Activated T-cell treated with anti-CD3 and anti-CD28 coated beads for 48 hours (primary cell): ENCODE results near the gene CNPY3.
"Not testable (repeated sequence)": the region's sequence is repeated elsewhere in the genome, so short reads cannot be mapped to it uniquely, and the experiment has no call there.

Experiments used
- DNase-seq: peaks from one replicate; pipeline ENCODE4 v3.0.0-alpha.2; 2020; ENCODE audit warnings: low read depth

The CNPY3 gene

GRCh38 chr6:42928986-42929820 is at the start of gene CNPY3:
Gene CNPY3 (plus strand): TSS chr6:42929480. CDS start chr6:42929571, 91 bp downstream.
- peak; percentile 94 for DNase-seq

- DNase-seq: not testable (repeated sequence)
Measured at GRCh38 chr6:42880240-42880817, 49.0 kb upstream of the CNPY3 start.

- DNase-seq: not testable (repeated sequence)
Measured at GRCh38 chr6:42880871-42881270, 48.4 kb upstream of the CNPY3 start.

GRCh38 chr6:42885702-42886101 is 43.6 kb upstream of the CNPY3 start:
- DNase-seq: no peak

GRCh38 chr6:42888201-42888600 is 41.1 kb upstream of the CNPY3 start:
- not testable (repeated sequence) for DNase-seq

- no peak for DNase-seq
Measured at GRCh38 chr6:42889815-42890214, 39.5 kb upstream of the CNPY3 start.

GRCh38 chr6:42890311-42891198 is 38.7 kb upstream of the CNPY3 start:
- DNase-seq: peak; percentile 85

- DNase-seq: no peak
Measured at GRCh38 chr6:42891199-42891722, 38.0 kb upstream of the CNPY3 start.

GRCh38 chr6:42894041-42894828 is 35.0 kb upstream of the CNPY3 start:
- not testable (repeated sequence) for DNase-seq

GRCh38 chr6:42896178-42896719 is 33.0 kb upstream of the CNPY3 start:
- no peak for DNase-seq

GRCh38 chr6:42898891-42899361 is 30.4 kb upstream of the CNPY3 start:
- peak; percentile 31 for DNase-seq

- DNase-seq: no peak
Measured at GRCh38 chr6:42899871-42900270, 29.4 kb upstream of the CNPY3 start.

- DNase-seq: peak; percentile 46
Measured at GRCh38 chr6:42901538-42901957, 27.7 kb upstream of the CNPY3 start.

GRCh38 chr6:42902429-42903263 is 26.6 kb upstream of the CNPY3 start:
- not testable (repeated sequence) for DNase-seq

- no peak for DNase-seq
Measured at GRCh38 chr6:42904467-42904866, 24.8 kb upstream of the CNPY3 start.

GRCh38 chr6:42907336-42907735 is 21.9 kb upstream of the CNPY3 start:
- no peak for DNase-seq

- DNase-seq: no peak
Measured at GRCh38 chr6:42909835-42910234, 19.4 kb upstream of the CNPY3 start.

- DNase-seq: no peak
Measured at GRCh38 chr6:42911171-42912021, 17.9 kb upstream of the CNPY3 start.

- DNase-seq: no peak
Measured at GRCh38 chr6:42914546-42914945, 14.7 kb upstream of the CNPY3 start.
